HEK293 (cell line): Measurements from ENCODE around the gene TMEM186.

Source experiments
- CTCF ChIA-PET: fragments of 350-600 bp; formaldehyde crosslinking; extraction: SDS; loops from one replicate; lab custom pipeline; 2021; ENCODE audit warnings: antibody characterized with exemption; lab: Yijun Ruan, JAX
- POLR2A ChIA-PET: fragments of 300-600 bp; formaldehyde crosslinking; extraction: SDS; loops from one replicate; lab custom pipeline; 2020; ENCODE audit warnings: antibody characterized with exemption, inconsistent platforms; lab: Yijun Ruan, JAX
- H3K27ac ChIP-seq: fragments of 200-500 bp; sonication (Bioruptor generic); 2 replicates; pipeline ENCODE4 v1.5.1; 2014; ENCODE audit warnings: low read depth, low read length, control low read depth, inconsistent platforms; ENCODE audit errors: extremely low read depth
- H3K36me3 ChIP-seq, 2 experiments: fragments of 200-500 bp in 1 of 2; sonication (Bioruptor generic) in 1 of 2; 1 replicate in 1 of 2; 2 replicates in 1 of 2; pipeline ENCODE4 v1.5.1; 2014 to 2017; ENCODE audit warnings: inconsistent platforms in 2 of 2, low read length in 2 of 2; ENCODE audit not compliant: control insufficient read depth in 2 of 2, insufficient read depth in 1 of 2
- H3K4me1 ChIP-seq: fragments of 200-500 bp; sonication (Bioruptor generic); 2 replicates; pipeline ENCODE4 v1.5.1; 2014; ENCODE audit warnings: mild to moderate bottlenecking, low read length, inconsistent platforms; ENCODE audit not compliant: control insufficient read depth, insufficient read depth
- H3K4me3 ChIP-seq: 2 replicates; pipeline ENCODE4 v1.5.1; 2011; ENCODE audit warnings: low read depth, mild to moderate bottlenecking, control low read depth, low read length, moderate library complexity
- H3K9me3 ChIP-seq: fragments of 200-500 bp; sonication (Bioruptor generic); 2 replicates; pipeline ENCODE4 v1.5.1; 2014; ENCODE audit warnings: low read depth, low read length, inconsistent platforms; ENCODE audit not compliant: control insufficient read depth, insufficient read depth
- ELK4 ChIP-seq: IDR thresholded peaks from 2 replicates; pipeline ENCODE4 v1.6.1; 2011; ENCODE audit warnings: mild to moderate bottlenecking, low read depth, low read length, borderline replicate concordance
- RBAK ChIP-seq: fragments of 450-650 bp; formaldehyde crosslinking; IDR thresholded peaks from 2 replicates; pipeline ENCODE4 v1.5.1; 2016; ENCODE audit warnings: missing biosample characterization, missing genetic modification characterization
- SCRT2 ChIP-seq: fragments of 450-650 bp; formaldehyde crosslinking; IDR thresholded peaks from 2 replicates; pipeline ENCODE4 v1.5.1; 2016; ENCODE audit warnings: missing biosample characterization, missing genetic modification characterization
- SP2 ChIP-seq: fragments of 450-650 bp; formaldehyde crosslinking; IDR thresholded peaks from 2 replicates; pipeline ENCODE4 v1.5.1; 2016; ENCODE audit warnings: missing biosample characterization, missing genetic modification characterization
- TCF7L2 ChIP-seq: IDR thresholded peaks from 2 replicates; pipeline ENCODE4 v1.6.1; 2011; ENCODE audit warnings: low read depth, mild to moderate bottlenecking, inconsistent platforms, low read length, moderate library complexity, borderline replicate concordance
- ZBTB1 ChIP-seq: fragments of 450-650 bp; formaldehyde crosslinking; IDR thresholded peaks from 2 replicates; pipeline ENCODE4 v1.5.1; 2016; ENCODE audit warnings: missing biosample characterization, missing genetic modification characterization
- ZBTB48 ChIP-seq: fragments of 450-650 bp; formaldehyde crosslinking; IDR thresholded peaks from 2 replicates; pipeline ENCODE4 v1.5.1; 2016; ENCODE audit warnings: missing biosample characterization, missing genetic modification characterization
- ZFP3 ChIP-seq: fragments of 450-650 bp; formaldehyde crosslinking; IDR thresholded peaks from 2 replicates; pipeline ENCODE4 v1.5.1; 2016; ENCODE audit warnings: low read depth, missing biosample characterization, missing genetic modification characterization
- ZFP69B ChIP-seq: fragments of 450-650 bp; formaldehyde crosslinking; IDR thresholded peaks from 2 replicates; pipeline ENCODE4 v1.5.1; 2016; ENCODE audit warnings: missing biosample characterization, missing genetic modification characterization
- ZNF140 ChIP-seq: fragments of 450-650 bp; formaldehyde crosslinking; IDR thresholded peaks from 2 replicates; pipeline ENCODE4 v1.5.1; 2016; ENCODE audit warnings: missing biosample characterization, missing genetic modification characterization
- ZNF169 ChIP-seq: fragments of 450-650 bp; formaldehyde crosslinking; IDR thresholded peaks from 2 replicates; pipeline ENCODE4 v1.5.1; 2016; ENCODE audit warnings: missing biosample characterization, missing genetic modification characterization
- ZNF184 ChIP-seq: fragments of 450-650 bp; IDR thresholded peaks from 2 replicates; pipeline ENCODE4 v1.5.1; 2018; ENCODE audit warnings: missing biosample characterization, mild to moderate bottlenecking, missing genetic modification characterization
- ZNF239 ChIP-seq: fragments of 450-650 bp; formaldehyde crosslinking; IDR thresholded peaks from 2 replicates; pipeline ENCODE4 v1.5.1; 2016; ENCODE audit warnings: missing biosample characterization, missing genetic modification characterization
- ZNF37A ChIP-seq: fragments of 450-650 bp; IDR thresholded peaks from 2 replicates; pipeline ENCODE4 v1.5.1; 2018; ENCODE audit warnings: missing biosample characterization, missing genetic modification characterization
- ZNF488 ChIP-seq: fragments of 450-650 bp; formaldehyde crosslinking; IDR thresholded peaks from 2 replicates; pipeline ENCODE4 v1.5.1; 2016; ENCODE audit warnings: missing biosample characterization, missing genetic modification characterization
- ZNF529 ChIP-seq: fragments of 450-650 bp; formaldehyde crosslinking; IDR thresholded peaks from 2 replicates; pipeline ENCODE4 v1.5.1; 2017; ENCODE audit warnings: missing genetic modification characterization, missing biosample characterization; ENCODE audit not compliant: insufficient replicate concordance
- ZNF555 ChIP-seq: fragments of 450-650 bp; formaldehyde crosslinking; conservative IDR thresholded peaks from 2 replicates; pipeline ENCODE4 v1.5.1; 2017; ENCODE audit warnings: missing biosample characterization, mild to moderate bottlenecking, missing genetic modification characterization, inconsistent platforms
- ZNF626 ChIP-seq: fragments of 450-650 bp; sonication (Bioruptor Pico); formaldehyde crosslinking; IDR thresholded peaks from 2 replicates; pipeline ENCODE4 v1.5.1; 2018; ENCODE audit warnings: missing biosample characterization, missing genetic modification characterization, inconsistent platforms
- ZXDB ChIP-seq: fragments of 450-650 bp; formaldehyde crosslinking; IDR thresholded peaks from 2 replicates; pipeline ENCODE4 v1.5.1; 2016; ENCODE audit warnings: missing biosample characterization, missing genetic modification characterization
- TF ChIP-seq, protein P1 (sequence below): fragments of 450-650 bp; formaldehyde crosslinking; IDR thresholded peaks from 2 replicates; pipeline ENCODE4 v1.5.1; 2016; ENCODE audit warnings: missing biosample characterization, missing genetic modification characterization
- TF ChIP-seq, protein P2 (sequence below): sonication (generic); formaldehyde crosslinking; IDR thresholded peaks from 2 replicates; pipeline ENCODE4 v1.8.1; 2022; ENCODE audit warnings: mild to moderate bottlenecking, moderate library complexity, missing genetic modification reagents

TMEM186 gene

GRCh38 chr16:8812162-8812843 lies 14.9 kb upstream of the TMEM186 start:
- TF ChIP-seq SP2 (tag by site-specific recombination) (no peak), ZNF184 (tag by site-specific recombination) (no peak), TCF7L2 (no peak), ZBTB1 (no peak), ZFP69B (tag by site-specific recombination) (no peak), ZNF239 (tag by site-specific recombination) (no peak), ZFP3 (tag by site-specific recombination) (no peak), ZNF529 (no peak), ZNF169 (tag by site-specific recombination) (no peak)
- TF ChIP-seq, protein P1, sequence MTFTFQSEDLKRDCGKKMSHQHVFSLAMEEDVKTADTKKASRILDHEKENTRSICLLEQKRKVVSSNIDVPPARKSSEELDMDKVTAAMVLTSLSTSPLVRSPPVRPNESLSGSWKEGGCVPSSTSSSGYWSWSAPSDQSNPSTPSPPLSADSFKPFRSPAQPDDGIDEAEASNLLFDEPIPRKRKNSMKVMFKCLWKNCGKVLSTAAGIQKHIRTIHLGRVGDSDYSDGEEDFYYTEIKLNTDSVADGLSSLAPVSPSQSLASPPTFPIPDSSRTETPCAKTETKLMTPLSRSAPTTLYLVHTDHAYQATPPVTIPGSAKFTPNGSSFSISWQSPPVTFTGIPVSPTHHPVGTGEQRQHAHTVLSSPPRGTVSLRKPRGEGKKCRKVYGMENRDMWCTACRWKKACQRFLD (tag by site-specific recombination), result no peak
- TF ChIP-seq, protein P2, sequence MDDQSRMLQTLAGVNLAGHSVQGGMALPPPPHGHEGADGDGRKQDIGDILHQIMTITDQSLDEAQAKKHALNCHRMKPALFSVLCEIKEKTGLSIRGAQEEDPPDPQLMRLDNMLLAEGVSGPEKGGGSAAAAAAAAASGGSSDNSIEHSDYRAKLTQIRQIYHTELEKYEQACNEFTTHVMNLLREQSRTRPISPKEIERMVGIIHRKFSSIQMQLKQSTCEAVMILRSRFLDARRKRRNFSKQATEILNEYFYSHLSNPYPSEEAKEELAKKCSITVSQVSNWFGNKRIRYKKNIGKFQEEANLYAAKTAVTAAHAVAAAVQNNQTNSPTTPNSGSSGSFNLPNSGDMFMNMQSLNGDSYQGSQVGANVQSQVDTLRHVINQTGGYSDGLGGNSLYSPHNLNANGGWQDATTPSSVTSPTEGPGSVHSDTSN (CRISPR knock-in tag), result no peak
- Histone ChIP-seq H3K9me3 (no peaks in the 10 kb centered on the region), H3K36me3 (peaks cover 50 to 97% of the 10 kb centered on the region in 2 experiments), H3K27ac (no peak overlapping the region), H3K4me1 (no peaks in the 10 kb centered on the region), H3K4me3 (no peak overlapping the region)
- ChIA-PET POLR2A (no interaction called here), CTCF (no interaction called here)

DNA sequence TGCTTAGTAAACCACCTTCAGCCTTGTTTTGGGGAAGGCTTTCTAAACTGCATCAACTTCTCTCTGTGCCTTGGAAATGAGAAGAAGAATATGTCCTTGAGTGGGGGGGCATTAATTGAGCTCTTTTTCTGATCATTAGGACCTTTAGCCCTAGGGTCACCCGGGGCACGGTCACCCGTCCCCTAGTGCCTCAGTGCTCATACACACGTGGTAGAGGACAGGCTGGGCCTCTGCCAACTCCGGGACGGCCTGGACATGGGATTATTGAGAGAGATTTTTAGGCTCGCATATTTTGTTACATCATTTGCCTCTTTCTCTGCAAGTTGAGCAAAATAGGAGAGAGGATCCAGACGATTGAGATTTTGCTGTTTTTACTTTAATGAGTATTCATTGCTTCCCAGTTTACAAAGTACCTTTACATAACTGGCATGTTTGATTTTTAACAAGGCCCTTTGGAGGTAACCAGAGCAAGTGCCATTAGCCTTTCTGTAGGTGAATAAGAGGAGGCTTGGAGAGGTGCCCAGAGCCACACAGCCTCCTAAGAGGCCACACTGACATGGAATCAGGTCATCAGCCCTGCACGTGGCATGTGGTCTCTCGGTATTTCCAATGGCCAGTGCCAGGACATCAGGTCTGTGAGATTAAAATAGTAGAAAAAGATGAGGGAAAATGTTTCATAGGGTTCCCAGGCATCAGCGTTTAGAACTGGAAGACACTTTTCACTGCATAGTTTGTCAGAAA lies 11.3 kb upstream of the TMEM186 start:
- CTCF ChIA-PET, result no interaction called here

More for the DNA sequence above, 11.3 kb upstream of the TMEM186 start:
- POLR2A ChIA-PET, result no interaction called here
- Histone ChIP-seq H3K4me1 (no peaks in the 10 kb centered on the region), H3K27ac (no peak overlapping the region), H3K36me3 (peaks cover 42 to 97% of the 10 kb centered on the region in 2 experiments), H3K9me3 (no peaks in the 10 kb centered on the region), H3K4me3 (no peak overlapping the region)
- TF ChIP-seq ZBTB48 (no peak), ELK4 (no peak), SCRT2 (tag by site-specific recombination) (no peak), ZXDB (tag by site-specific recombination) (no peak), RBAK (tag by site-specific recombination) (no peak), ZNF626 (no peak), ZNF37A (tag by site-specific recombination) (no peak), ZNF140 (tag by site-specific recombination) (no peak), ZNF488 (no peak), ZNF555 (tag by site-specific recombination) (no peak)
